Neuronal stem cell (in vitro differentiated cells): ENCODE measurements around the gene FAM20C.

Experiments
- DNase-seq: peaks from one replicate; pipeline ENCODE4 v3.0.0-alpha.2; 2013; ENCODE audit warnings: low spot score
- H2AFZ ChIP-seq: one replicate; pipeline ENCODE4 v1.6.1; 2013; ENCODE audit warnings: mild to moderate bottlenecking, low read length, inconsistent platforms
- H2AK5ac ChIP-seq: 2 replicates; pipeline ENCODE4 v1.6.1; 2013; ENCODE audit warnings: low read depth, mild to moderate bottlenecking, inconsistent platforms, low read length, moderate library complexity, mixed read lengths
- H2BK120ac ChIP-seq: 2 replicates; pipeline ENCODE4 v1.6.1; 2013; ENCODE audit warnings: low read depth, mild to moderate bottlenecking, inconsistent platforms, low read length, moderate library complexity, mixed read lengths
- H2BK12ac ChIP-seq: one replicate; pipeline ENCODE4 v1.6.1; 2013; ENCODE audit warnings: low read length, inconsistent platforms
- H2BK15ac ChIP-seq: 2 replicates; pipeline ENCODE4 v1.6.1; 2013; ENCODE audit warnings: mild to moderate bottlenecking, low read length, inconsistent platforms, mixed read lengths
- H2BK5ac ChIP-seq: one replicate; pipeline ENCODE4 v1.6.1; 2013; ENCODE audit warnings: inconsistent platforms, mild to moderate bottlenecking, low read length, moderate library complexity
- H3K14ac ChIP-seq: one replicate; pipeline ENCODE4 v1.6.1; 2013; ENCODE audit warnings: low read length, inconsistent platforms
- H3K18ac ChIP-seq: 2 replicates; pipeline ENCODE4 v1.6.1; 2013; ENCODE audit warnings: low read length, inconsistent platforms
- H3K23ac ChIP-seq: 2 replicates; pipeline ENCODE4 v1.6.1; 2013; ENCODE audit warnings: low read depth, mild to moderate bottlenecking, mixed read lengths, low read length, inconsistent platforms; ENCODE audit not compliant: poor library complexity
- H3K27ac ChIP-seq: replicated peaks from 3 replicates; pipeline ENCODE4 v1.5.1; 2013; ENCODE audit warnings: low read length, inconsistent platforms
- H3K27me3 ChIP-seq, 3 experiments: 2 replicates each; pipeline ENCODE4 v1.6.1; 2013; ENCODE audit warnings: low read length in 3 of 3, mild to moderate bottlenecking in 2 of 3, inconsistent platforms in 1 of 3, low read depth in 1 of 3, mixed read lengths in 1 of 3, moderate library complexity in 1 of 3; ENCODE audit not compliant: control insufficient read depth in 3 of 3, insufficient read depth in 3 of 3
- H3K36me3 ChIP-seq, 2 donors: replicated peaks in 1 of 2; 2 replicates each; pipeline ENCODE4 v1.6.1; 2013; ENCODE audit warnings: low read length in 2 of 2; ENCODE audit not compliant: control insufficient read depth in 2 of 2, insufficient read depth in 2 of 2
- H3K4ac ChIP-seq: 2 replicates; pipeline ENCODE4 v1.6.1; 2013; ENCODE audit warnings: inconsistent platforms, mild to moderate bottlenecking, low read length, moderate library complexity
- H3K4me1 ChIP-seq, 2 donors: 1 replicate in 1 of 2; 2 replicates in 1 of 2; pipeline ENCODE4 v1.6.1; 2013; ENCODE audit warnings: low read length in 2 of 2, low read depth in 1 of 2; ENCODE audit not compliant: control insufficient read depth in 2 of 2, insufficient read depth in 1 of 2
- H3K4me2 ChIP-seq: one replicate; pipeline ENCODE4 v1.6.1; 2013; ENCODE audit warnings: mild to moderate bottlenecking, low read length, inconsistent platforms; ENCODE audit not compliant: insufficient read depth, poor library complexity, severe bottlenecking
- H3K4me3 ChIP-seq, 2 donors: 2 replicates each; pipeline ENCODE4 v1.5.1; 2013; ENCODE audit warnings: low read length in 2 of 2, mild to moderate bottlenecking in 2 of 2, inconsistent platforms in 1 of 2, moderate library complexity in 1 of 2
- H3K79me1 ChIP-seq: one replicate; pipeline ENCODE4 v1.6.1; 2013; ENCODE audit warnings: low read depth, mild to moderate bottlenecking, inconsistent platforms, low read length, moderate library complexity
- H3K9ac ChIP-seq: one replicate; pipeline ENCODE4 v1.6.1; 2013; ENCODE audit warnings: mild to moderate bottlenecking, low read depth, low read length, inconsistent platforms; ENCODE audit not compliant: poor library complexity
- H3K9me3 ChIP-seq, 2 donors: replicated peaks in 1 of 2; 2 replicates each; pipeline versions ENCODE3 to v1.6.1; 2013; ENCODE audit warnings: low read length in 2 of 2, mild to moderate bottlenecking in 2 of 2, inconsistent platforms in 1 of 2, low read depth in 1 of 2, mixed read lengths in 1 of 2, moderate library complexity in 1 of 2; ENCODE audit not compliant: control insufficient read depth in 2 of 2, insufficient read depth in 1 of 2
- H4K8ac ChIP-seq: one replicate; pipeline ENCODE4 v1.6.1; 2013; ENCODE audit warnings: low read depth, mild to moderate bottlenecking, inconsistent platforms, low read length, moderate library complexity
- H4K91ac ChIP-seq: one replicate; pipeline ENCODE4 v1.6.1; 2013; ENCODE audit warnings: low read length, low read depth, mild to moderate bottlenecking, inconsistent platforms; ENCODE audit not compliant: poor library complexity
- WGBS, 2 donors: extraction: QIAGEN DNeasy Blood & Tissue Kit; methylation state at CpG; one replicate each; pipeline ENCODE4 v1.1.7; 2013; ENCODE audit warnings: missing lambda C conversion rate in 2 of 2, mixed read lengths in 1 of 2; ENCODE audit not compliant: insufficient read length in 2 of 2, insufficient replicate concordance in 1 of 2; ENCODE audit errors: extremely low coverage in 2 of 2; 5-methylcytosine and 5-hydroxymethylcytosine counted together

FAM20C gene

GRCh38 chr7:152702-153391 is 39.5 kb upstream of the FAM20C start:
- WGBS, 2 donors: no CpG with 5 or more reads among the region's 19 CpGs
- Histone ChIP-seq H3K27me3 (peaks cover 0 to 18% (median 0%) of the 10 kb centered on the region in 3 experiments), H3K4me1 (peaks cover 7 to 13% of the 10 kb centered on the region in 2 donors), H3K14ac (no peak overlapping the region), H4K8ac (no peak overlapping the region), H3K36me3 (no peaks in the 10 kb centered on the region), H2AK5ac (no peak overlapping the region), H2BK15ac (no peak overlapping the region), H3K27ac (no peak overlapping the region), H3K23ac (no peak overlapping the region), H4K91ac (no peak overlapping the region), H2AFZ (peak overlapping the region; percentile 46), H3K4ac (no peak overlapping the region), H2BK120ac (no peak overlapping the region), H3K4me2 (no peak overlapping the region), H3K9me3 (no peaks in the 10 kb centered on the region), H3K9ac (no peak overlapping the region), H2BK12ac (no peak overlapping the region), H3K18ac (no peak overlapping the region), H3K4me3 (no peak overlapping the region), H3K79me1 (no peaks in the 10 kb centered on the region), H2BK5ac (no peak overlapping the region)
- DNase-seq: no peak

GRCh38 chr7:153604-154003 is 38.8 kb upstream of the FAM20C start:
- Histone ChIP-seq H3K4ac (no peak overlapping the region), H3K79me1 (no peaks in the 10 kb centered on the region), H4K8ac (no peak overlapping the region), H2BK12ac (no peak overlapping the region), H2BK120ac (no peak overlapping the region), H2AFZ (no peak overlapping the region), H3K27me3 (peaks cover 0 to 23% (median 0%) of the 10 kb centered on the region in 3 experiments), H3K27ac (no peak overlapping the region), H3K23ac (peak overlapping the region; percentile 31), H3K4me2 (no peak overlapping the region), H3K36me3 (no peaks in the 10 kb centered on the region), H2BK5ac (no peak overlapping the region), H4K91ac (no peak overlapping the region), H3K14ac (no peak overlapping the region), H3K9ac (no peak overlapping the region), H3K18ac (no peak overlapping the region), H3K9me3 (no peaks in the 10 kb centered on the region), H2BK15ac (no peak overlapping the region), H2AK5ac (peak overlapping the region; percentile 63), H3K4me1 (peaks cover 7 to 13% of the 10 kb centered on the region in 2 donors), H3K4me3 (no peak overlapping the region)
- DNase-seq: no peak
- WGBS, 2 donors: no CpG with 5 or more reads among the region's 13 CpGs

GRCh38 chr7:154096-154799 is 38.1 kb upstream of the FAM20C start:
- DNase-seq: no peak
- no peak overlapping the region for H2BK120ac ChIP-seq
- H2BK5ac ChIP-seq: peak overlapping the region; percentile 45
- H3K4ac ChIP-seq: no peak overlapping the region
- H2BK15ac ChIP-seq: no peak overlapping the region
- H3K27me3 ChIP-seq: peaks cover 0 to 23% (median 0%) of the 10 kb centered on the region in 3 experiments
- H3K27ac ChIP-seq: no peak overlapping the region
- H3K4me2 ChIP-seq: no peak overlapping the region
- no peak overlapping the region for H3K4me3 ChIP-seq
- H3K14ac ChIP-seq: no peak overlapping the region
- H3K9ac ChIP-seq: peak overlapping the region; percentile 65
- H2AK5ac ChIP-seq: no peak overlapping the region
- H3K79me1 ChIP-seq: no peaks in the 10 kb centered on the region
- H3K36me3 ChIP-seq: no peaks in the 10 kb centered on the region
- no peak overlapping the region for H2AFZ ChIP-seq
- H3K4me1 ChIP-seq: peaks cover 7 to 13% of the 10 kb centered on the region in 2 donors
- peak overlapping the region; percentile 71 for H3K18ac ChIP-seq
- no peak overlapping the region for H4K91ac ChIP-seq
- H2BK12ac ChIP-seq: no peak overlapping the region
- no CpG with 5 or more reads among the region's 20 CpGs for WGBS, 2 donors
- H3K9me3 ChIP-seq: no peaks in the 10 kb centered on the region
- no peak overlapping the region for H4K8ac ChIP-seq
- peak overlapping the region; percentile 80 for H3K23ac ChIP-seq

- H3K23ac ChIP-seq: no peak overlapping the region
- no peak overlapping the region for H3K27ac ChIP-seq
- H2BK5ac ChIP-seq: no peak overlapping the region
- DNase-seq: no peak
- no peaks in the 10 kb centered on the region for H3K79me1 ChIP-seq
- peaks cover 0 to 7% of the 10 kb centered on the region in 2 donors for H3K4me1 ChIP-seq
- H4K91ac ChIP-seq: no peak overlapping the region
- H2BK12ac ChIP-seq: no peak overlapping the region
- no peaks in the 10 kb centered on the region for H3K9me3 ChIP-seq
- no peak overlapping the region for H3K9ac ChIP-seq
- H2BK15ac ChIP-seq: no peak overlapping the region
- no peak overlapping the region for H3K14ac ChIP-seq
- H2AK5ac ChIP-seq: no peak overlapping the region
- no peak overlapping the region for H3K4me2 ChIP-seq
- H4K8ac ChIP-seq: no peak overlapping the region
- peaks cover 0 to 23% (median 0%) of the 10 kb centered on the region in 3 experiments for H3K27me3 ChIP-seq
- no peaks in the 10 kb centered on the region for H3K36me3 ChIP-seq
- no peak overlapping the region for H3K4me3 ChIP-seq
- no peak overlapping the region for H2BK120ac ChIP-seq
- no peak overlapping the region for H3K4ac ChIP-seq
- no CpG with 5 or more reads among the region's 3 CpGs for WGBS, 2 donors
- H2AFZ ChIP-seq: no peak overlapping the region
- H3K18ac ChIP-seq: no peak overlapping the region
These were observed 36.9 kb upstream of the FAM20C start for GRCh38 chr7:155469-155900.
